Activated CD8-positive, alpha-beta memory T cell treated with anti-CD3 and anti-CD28 coated beads for 4 hours (primary cell): ENCODE results near the gene SPDYE2.
"Not testable (repeated sequence)": the region's sequence is repeated elsewhere in the genome, so short reads cannot be mapped to it uniquely, and the experiment has no call there.

Experiments used
- DNase-seq, 2 donors: peaks; one replicate each; pipeline ENCODE4 v3.0.0-alpha.2; 2020; ENCODE audit warnings: low read depth in 2 of 2

Gene SPDYE2

DNA sequence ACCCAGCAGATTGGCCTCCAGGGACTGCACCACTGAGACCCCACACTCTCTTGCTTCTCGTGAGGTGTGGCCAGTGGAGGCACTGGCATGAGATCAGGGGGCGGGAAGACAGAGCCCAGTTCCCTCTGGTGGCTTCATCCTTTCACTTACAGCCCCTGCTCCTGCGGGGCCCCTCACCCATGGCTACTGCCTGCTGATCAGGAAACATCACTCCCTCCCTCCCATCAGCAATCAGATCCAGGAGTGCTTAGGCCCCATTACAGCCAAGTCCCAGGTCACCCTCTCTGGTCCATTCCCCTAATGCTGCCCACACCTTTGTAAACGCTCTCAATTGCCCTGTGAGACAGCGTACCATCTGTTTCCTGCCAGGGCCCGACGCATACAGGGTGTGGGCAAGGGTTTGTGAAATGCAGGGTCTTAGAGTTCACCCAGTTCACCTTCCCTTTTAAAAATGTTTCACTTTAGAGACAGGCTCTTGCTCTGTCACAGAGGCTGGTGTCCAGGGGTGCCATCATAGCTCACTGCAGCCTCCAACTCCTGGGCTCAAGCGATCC lies 15.9 kb upstream of the SPDYE2 start:
- not testable (repeated sequence) for DNase-seq

DNA sequence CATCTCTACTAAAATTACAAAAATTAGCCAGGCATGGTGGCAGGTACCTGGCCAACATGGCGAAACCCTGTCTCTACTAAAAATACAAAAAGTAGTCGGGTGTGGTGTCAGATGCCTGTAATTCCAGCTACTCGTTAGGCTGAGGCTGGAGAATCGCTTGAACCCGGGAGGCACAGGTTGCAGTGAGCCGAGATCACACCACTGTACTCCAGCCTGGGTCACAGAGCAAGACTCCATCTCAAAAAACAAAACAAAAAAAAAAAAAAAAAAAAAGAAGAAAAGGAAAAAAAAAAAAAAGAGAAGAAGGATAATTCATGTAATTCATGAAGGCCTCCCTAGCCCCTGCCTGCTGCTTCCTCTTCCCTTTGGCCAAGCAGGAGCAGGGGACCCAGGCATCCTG lies 10.4 kb upstream of the SPDYE2 start:
- not testable (repeated sequence) for DNase-seq

DNA sequence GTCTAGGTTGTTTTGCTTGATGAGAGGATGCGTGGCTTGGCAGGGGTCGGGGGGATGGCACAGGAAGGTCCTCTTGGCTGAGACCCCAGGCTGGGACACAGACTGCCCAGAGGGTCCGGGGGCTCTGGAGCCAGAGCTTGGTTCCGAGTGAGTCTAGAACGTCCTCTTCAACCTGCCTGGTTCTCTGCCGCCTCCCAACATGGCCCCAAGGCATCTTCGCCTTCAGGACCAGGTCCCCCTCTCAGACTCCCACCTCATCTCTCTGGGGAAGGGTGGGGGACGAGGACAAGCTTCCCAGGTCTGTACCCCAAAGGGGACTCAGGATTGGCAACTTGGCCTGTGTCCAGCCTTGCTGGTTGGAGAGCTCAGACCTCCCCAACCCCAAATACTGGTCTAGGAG lies 8.9 kb upstream of the SPDYE2 start:
- DNase-seq: not testable (repeated sequence)

DNA sequence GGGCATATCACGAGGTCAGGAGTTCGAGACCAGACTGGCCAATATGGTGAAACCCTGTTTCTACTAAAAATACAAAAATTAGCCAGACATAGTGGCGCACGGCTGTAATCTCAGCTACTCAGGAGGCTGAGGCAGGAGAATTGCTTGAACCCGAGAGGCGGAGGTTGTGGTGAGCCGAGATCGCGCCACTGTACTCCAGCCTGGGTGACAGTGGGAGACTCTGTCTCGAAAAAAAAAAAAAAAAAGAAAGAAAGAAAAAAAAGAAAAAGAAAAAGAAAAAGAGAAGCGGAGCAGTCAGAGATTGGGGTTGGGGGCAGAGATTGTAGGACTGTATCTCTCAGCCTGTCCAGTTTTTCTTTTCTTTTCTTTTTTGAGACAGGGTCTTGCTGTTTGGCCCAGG lies 8.3 kb upstream of the SPDYE2 start:
- not testable (repeated sequence) for DNase-seq

DNA sequence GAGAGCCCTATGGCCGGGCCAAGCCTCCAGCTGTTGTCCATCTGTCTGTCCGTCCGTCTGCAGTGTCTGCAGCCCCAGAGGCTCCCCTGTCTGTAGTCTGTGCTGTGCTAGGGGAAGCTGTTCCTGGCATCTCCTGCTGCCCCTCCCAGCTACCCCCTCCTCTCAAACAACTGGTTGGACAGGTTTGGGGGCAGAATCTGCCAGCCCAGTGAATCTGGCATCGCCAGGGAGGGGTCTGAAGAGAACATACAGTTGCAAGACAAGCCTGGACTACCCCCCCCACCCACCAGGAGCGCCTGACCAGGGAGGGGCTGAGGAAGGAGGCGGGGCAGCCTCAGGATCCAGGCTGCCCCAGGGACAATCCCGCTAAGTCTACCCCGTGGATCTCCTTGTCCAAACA lies 7.4 kb upstream of the SPDYE2 start, which contains the start of gene UPK3BL2:
Gene UPK3BL2, minus strand, starts transcription at position 101 of the 400 bp plus-strand sequence. Its CDS starts 60 bp downstream, at position 41.
- not testable (repeated sequence) for DNase-seq

DNA sequence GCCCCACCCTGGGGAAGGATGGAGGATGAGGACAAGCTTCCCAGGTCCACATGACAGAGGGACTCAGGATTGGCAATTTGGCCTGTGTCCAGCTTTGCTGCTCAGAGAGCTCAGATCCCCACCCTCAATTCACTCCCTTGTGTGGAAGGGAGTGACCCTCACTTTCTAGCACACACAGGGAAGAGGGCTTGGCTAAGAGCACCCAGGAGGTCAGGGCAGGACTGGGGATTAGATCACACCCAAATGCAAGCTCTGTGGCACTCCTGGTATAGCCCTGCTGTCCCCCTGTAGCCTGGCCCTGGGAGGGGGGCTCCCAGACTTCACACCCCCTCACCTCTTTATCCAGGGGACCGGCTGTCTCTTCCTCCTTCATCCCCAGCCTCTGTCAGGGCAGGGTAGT lies 6.7 kb upstream of the SPDYE2 start:
- not testable (repeated sequence) for DNase-seq

DNA sequence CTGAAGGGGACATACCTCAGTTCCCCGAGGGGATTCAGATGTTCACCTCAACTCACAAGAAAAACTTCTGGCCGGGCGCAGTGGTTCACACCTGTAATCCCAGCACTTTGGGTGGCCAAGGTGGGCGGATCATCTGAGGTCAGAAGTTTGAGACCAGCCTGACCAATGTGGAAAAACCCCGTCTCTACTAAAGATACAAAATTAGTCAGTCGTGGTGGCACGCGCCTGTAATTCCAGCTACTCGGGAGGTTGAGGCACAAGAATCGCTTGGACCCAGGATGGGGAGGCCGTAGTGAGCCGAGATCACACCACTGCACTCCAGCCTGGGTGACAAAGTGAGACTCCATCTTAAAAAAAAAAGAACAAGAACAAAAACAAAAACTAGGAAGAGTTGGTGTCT lies 5.7 kb upstream of the SPDYE2 start:
- DNase-seq: not testable (repeated sequence)

DNA sequence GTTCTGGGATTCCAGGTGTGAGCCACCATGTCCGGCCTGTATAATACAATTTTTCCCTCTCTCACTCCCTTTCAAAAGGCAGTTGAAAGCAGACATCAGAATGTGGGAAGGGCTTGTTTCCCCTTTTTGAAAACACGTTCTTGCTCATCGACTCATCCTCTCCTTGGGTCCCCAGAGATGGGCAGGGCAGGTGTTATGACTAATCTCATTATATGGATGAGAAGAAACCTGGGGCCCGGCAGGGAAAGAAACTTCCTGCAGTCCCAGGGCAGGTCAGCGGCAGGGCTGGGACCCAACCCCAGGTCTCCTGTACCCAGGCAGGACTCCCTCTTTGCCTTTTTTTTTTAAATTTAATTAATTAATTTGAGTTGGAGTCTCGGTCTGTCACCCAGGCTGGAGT lies 4.7 kb upstream of the SPDYE2 start:
- DNase-seq: not testable (repeated sequence)

DNA sequence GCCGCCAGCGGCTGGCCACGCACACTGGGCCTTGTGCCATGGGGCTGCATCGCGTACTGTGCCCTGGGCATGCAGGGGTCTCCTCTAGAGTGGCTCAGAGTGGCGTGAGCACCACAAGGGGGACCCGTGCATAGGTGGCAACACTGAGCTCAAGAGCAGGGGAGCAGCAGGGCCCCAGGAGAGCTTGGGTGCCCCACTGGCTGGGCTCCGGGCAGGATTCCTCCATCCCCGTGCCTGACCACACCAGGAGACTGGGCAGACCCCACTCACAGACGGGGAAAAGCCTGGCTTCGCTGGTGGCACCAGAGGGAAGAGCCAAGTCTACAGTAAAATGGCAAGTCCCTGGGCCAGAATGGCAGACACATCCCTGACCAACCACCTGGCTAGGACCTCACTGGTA lies 17.6 kb downstream of the SPDYE2 start:
- DNase-seq: not testable (repeated sequence)

DNA sequence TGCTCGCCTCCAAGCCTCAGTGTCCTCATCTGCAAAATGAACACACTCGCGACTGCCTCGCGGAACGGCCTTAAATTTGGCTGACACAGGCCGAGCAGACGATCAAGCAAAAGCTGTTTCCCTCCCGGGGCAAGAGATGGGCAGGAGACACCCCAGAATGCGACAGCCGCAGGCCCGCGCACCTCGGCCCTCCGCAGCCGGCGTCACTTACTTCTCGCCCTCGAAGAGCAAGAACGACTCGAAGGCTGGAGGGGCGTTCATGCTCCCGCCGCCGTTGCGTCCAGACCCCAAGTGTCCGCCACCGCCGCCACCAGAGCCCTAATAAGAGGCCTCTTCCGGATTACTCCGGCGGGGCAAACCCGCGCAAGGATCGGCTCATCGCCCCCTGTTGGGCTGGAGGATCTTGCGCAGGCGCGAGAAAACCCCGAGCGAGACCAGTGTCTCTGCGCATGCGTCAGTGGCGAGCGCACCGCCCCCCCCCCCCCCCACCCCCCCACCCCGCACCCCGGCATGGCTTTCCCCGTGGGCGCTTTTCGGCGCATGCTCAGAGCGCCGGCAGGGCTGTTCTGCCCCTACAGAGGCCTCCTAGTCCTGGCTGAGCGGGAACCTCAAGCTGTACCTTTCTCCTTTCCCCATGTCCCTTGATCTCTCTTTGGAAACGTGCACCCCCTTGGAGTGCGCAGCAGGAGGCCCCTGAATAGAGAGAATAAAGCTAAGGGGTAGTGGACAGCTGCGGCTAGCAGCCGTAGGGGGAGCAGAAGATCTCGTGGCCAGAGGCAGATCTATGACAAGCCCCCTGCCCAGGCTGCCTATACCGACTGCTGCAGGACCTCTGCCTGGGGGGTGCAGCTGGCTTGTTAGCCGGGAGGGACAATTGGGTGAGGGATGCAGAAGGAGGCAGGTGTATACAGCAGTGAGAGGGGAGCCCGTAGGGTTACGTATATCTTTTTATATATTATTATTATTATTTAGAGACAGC lies 21.5 kb downstream of the SPDYE2 start, which contains the start of gene POLR2J3:
Gene POLR2J3, minus strand, starts transcription at position 323 of the 979 bp plus-strand sequence. Its CDS starts 62 bp downstream, at position 261.
- peak; percentile 93 to 100 for DNase-seq

DNA sequence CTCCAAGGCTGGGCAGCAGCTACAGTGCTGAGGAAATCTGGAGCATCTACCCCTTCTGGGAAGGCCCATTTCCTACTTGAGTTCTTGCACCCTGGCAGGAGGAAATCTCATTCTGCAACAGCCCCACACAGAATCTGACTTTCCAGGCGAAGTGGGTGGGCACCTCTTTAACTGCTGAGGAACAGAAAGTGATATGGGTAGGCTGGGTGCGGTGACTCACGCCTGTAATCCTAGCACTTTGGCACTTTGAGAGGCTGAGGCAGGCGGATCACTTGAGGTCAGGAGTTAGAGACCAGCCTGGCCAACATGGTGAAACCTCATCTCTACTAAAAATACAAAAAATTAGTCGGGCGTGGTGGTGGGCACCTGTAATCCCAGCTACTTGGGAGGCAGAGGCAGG lies 23.6 kb downstream of the SPDYE2 start:
- DNase-seq: not testable (repeated sequence)

DNA sequence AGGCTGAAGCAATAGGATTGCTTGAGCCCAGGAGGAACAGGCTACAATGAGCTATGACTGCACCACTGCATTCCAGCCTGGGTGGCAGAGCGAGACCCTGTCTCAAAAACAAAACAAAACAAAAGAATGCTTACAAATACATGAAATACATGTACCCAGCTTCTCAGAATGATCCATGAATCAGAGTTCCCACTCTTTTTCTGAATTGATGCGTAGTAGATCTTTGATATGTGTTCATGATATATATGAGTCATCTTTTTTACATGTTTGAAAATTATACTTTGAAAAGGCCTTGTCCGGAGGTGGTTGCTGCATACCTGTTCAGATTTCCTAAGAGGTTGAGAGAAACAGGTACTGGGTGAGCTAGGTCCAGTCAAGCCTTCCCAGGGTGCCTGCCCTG lies 25.3 kb downstream of the SPDYE2 start:
- not testable (repeated sequence) for DNase-seq

DNA sequence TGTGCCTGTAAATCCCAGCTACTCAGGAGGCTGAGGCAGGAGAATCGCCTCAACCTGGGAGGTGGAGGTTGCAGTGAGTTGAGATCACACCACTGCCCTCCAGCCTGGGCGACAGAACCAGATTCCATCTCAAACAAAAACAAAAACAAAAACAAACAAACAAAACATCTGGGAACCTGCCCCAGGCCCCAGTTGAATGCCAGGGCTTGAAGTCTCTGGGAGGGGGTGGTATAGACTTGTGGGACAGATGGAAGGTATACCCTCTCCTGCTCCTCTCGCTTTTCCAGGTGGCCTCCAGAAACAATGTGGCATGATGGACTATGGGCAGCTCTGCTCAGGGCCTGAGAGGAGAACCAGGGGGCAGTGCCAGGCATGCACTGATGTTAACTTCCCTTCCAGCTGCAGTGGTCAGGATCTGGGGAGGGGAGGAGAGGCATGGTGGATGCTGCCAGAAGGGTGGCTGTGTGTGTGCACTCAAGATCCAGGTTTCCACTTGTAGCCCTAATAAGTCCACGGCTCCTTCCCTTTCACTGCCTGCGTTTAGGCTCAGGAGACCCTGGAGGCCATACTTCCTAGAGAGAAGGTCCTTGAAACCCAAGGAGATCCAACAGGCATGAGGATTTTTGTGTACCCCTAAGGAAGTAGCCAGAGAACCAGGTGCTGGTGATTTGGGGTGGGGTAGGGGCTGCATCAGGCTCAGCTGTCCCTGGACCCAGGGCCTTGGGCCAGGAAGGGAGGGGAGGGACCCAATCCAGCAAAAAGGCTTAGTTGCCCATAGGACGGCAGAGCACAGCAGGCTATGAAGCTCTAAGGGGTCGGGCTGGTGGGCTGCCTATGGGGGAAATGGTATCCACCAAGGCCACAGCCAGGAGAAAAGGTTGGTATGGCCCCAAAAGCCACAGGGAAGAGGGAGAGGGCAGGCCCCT lies 26.6 kb downstream of the SPDYE2 start:
- DNase-seq: not testable (repeated sequence)

DNA sequence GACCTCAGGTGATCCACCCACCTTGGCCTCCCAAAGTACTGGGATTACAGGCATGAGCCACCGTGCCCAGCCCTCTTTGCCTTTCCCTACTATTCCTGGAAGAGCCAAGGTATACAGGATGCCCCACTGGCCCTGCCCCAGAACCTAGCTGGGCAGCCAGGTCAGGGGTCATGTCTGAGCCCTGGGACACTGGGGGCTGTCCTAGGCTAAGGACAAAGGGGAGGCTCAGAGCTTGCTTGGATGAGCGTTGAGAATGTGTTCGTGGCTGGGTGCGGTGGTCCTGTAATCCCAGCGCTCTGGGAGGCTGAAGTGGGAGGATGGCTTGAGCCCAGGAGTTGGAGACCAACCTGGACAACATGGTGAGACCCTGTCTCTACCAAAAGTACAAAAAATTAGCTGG lies 27.5 kb downstream of the SPDYE2 start:
- not testable (repeated sequence) for DNase-seq

DNA sequence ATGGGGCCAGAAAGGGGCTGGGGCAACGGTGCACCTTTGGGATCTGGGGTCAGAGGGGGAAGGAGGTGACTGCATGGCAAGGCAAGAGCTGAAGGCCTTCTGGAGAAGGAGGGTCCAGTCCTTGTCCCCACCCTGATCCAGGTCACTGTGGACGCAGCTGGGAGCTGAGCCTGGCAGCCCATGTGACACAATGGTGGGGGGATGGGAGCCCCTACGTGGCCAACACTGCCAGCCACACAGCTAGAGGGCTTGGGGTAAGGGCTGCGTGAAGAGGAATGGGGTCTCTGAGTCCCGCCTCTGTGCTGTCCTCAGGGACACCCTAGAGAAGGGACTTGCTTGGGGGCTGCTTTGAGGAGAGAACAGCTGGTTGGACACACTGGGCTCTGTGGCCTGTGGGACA lies 30.7 kb downstream of the SPDYE2 start:
- DNase-seq: not testable (repeated sequence)

DNA sequence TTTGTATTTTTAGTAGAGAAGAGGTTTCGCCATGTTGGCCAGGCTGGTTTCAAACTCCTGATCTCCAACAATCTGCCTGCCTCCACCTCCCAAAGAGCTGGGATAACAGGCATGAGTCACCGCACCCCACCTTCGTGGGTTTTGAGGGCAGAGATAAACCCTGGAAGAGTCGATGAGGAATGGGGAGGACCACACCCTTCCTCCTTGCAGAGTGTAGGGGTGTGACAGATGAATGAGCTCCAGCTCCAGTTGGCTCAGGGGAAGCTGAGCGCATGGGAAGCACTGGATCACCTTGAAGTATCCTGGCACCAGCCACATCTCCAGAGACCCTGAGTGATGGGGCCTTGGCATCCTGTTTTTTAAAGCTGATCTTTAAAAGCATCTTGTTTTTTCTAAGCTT lies 32.5 kb downstream of the SPDYE2 start:
- not testable (repeated sequence) for DNase-seq

DNA sequence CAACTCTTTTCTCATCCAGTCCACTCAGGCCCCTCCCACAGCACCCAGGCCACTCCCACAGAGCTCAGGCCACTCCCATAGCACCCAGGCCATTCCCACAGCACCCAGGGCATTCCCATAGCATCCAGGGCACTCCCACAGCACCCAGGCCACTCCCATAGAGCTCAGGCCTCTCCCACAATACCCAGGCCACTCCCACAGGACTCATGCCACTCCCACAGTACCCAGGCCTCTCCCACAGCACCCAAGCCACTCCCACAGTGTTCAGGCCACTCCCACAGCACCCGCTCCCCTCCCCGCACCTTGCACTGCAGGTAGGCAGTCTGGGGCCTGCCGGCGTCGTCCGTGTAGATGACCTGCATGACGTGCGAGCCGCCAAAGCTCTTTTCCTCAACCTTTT lies 38.8 kb downstream of the SPDYE2 start:
- DNase-seq: not testable (repeated sequence)

DNA sequence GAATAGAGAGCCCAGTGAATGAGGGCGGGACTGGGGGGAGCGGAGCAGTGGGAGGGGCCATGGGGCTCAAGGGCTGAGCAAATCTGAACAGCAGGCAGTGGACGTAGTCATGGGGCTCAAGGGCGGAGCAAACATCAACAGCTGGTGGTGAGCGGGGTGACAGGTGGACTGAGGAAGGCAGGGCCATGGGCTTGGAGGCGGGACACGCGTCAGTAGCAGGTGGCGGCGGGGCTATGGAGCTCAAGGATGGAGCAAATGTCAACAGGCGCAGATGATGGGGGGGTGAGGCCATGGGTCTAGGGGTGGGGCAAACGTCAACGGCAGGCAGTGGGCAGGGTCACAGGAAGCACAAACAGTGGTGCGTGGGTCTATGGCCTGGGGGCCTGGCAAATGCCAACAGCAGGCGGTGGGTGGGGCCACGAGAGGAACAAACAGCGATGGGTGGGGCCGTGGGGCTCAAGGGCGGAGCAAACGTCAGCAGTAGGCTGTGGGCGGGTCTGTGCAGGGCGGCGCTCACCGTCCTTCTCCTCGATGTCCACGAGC lies 41.5 kb downstream of the SPDYE2 start:
- not testable (repeated sequence) for DNase-seq

DNA sequence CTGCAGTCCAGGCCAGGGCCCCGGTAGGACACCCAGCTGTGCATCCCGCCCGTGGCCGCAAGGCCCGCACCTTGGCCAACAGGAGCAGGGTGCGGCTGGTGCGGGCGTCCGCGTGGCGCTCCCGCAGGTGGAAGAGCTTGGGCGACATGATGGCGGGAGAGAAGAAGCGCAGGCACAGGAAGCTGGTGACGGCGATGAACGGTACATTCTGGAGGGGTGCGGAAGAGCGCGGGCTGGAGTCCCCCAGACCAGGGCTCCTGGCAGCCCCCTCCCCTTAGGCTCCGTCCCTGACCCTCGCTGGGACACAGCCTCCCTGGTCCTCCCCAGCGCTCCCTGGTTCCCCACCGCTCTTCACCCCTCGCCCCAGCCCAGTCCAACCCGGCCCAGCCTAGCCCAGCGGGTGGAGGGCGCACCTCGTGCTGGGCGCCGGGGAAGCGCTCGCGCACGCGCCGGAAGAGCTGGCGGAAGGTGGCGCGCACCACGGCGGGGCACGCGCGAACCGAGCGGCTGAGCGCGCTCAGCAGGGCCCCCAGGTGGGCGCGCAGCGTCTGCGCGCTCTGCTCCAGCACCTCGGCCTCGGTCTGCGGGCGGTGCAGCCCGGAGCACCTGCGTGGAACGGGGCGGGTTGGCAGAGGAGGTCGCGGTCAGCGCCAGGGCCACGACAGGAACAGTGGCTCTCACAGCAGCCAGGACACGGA lies 42.8 kb downstream of the SPDYE2 start:
- not testable (repeated sequence) for DNase-seq

DNA sequence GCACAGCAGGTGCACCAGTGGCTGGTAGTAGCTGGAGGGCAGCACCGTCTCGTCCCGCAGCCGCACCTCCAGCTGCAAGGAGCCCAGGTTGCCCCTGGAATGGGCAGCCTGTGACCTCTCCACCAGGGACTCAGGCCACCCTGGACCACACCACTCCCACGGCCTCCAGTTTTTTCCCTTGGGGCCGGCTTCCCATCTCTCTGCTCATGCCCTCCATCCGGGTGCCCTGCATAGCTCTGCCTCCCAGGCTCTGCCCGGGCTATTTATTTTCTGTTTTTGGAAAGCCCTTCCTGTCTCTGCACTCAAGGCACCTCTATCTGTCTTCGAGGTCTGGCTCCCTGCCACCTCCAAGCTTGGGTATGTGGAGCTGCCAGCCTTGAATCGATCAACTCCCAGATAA lies 45.0 kb downstream of the SPDYE2 start:
- DNase-seq: not testable (repeated sequence)

DNA sequence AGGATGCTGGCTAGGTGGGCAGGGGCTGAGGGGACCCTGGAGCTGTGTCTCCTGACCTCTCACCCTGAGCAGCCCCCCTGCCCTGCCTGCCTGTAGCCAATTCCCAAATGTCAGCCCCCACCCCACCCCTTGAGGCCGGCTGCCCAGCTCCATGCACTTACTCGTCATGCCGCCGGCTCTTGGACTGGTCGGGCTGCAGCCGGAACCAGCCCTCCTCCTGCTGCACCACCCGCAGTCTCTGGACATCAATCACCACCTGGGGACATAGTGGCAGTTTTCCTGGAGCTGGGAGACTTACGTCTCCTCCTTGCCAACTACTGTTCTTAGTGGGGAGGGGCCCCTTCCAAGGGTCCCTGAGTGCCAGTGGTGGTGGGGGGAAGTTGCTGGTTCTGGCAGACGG lies 48.7 kb downstream of the SPDYE2 start:
- DNase-seq: not testable (repeated sequence)
